Muscle of back (tissue), 11 donors: ENCODE measurements around the gene ITGB4. TPM values are rescaled to one million over a fixed set of nuclear protein-coding genes. Genes with fewer than 3 reads are reported as not detected.
A peak's percentile ranks its signal among the peaks of the same experiment; 100 is the strongest.

Source experiments
- DNase-seq, 3 donors: peaks; one replicate each; pipeline versions ENCODE4 v3.0.0 to v3.0.0-alpha.2; 2013
- polyA plus RNA-seq, 10 donors: library from polyadenylated mRNA; unstranded; fragments of 120-200 nt; gene quantifications; one replicate each; pipeline ENCODE4 v1.2.1, GENCODE V29; 2013; ENCODE audit not compliant: insufficient read length in 10 of 10

The ITGB4 gene
- polyA plus RNA-seq, 10 donors: 3.2 to 17.2 (median 5.4) TPM

- DNase-seq: no peak
Observed at GRCh38 chr17:75731086-75731715, 9.9 kb downstream of the ITGB4 start.

GRCh38 chr17:75731716-75732498, 10.6 kb downstream of the ITGB4 start:
- no peak for DNase-seq

- no peak for DNase-seq
Observed at GRCh38 chr17:75733471-75733870, 12.2 kb downstream of the ITGB4 start.

- DNase-seq: no peak
Observed at GRCh38 chr17:75734674-75735294, 13.5 kb downstream of the ITGB4 start.

- DNase-seq: no peak
Observed at GRCh38 chr17:75736173-75736835, 15.0 kb downstream of the ITGB4 start.

GRCh38 chr17:75737133-75737962, 16.1 kb downstream of the ITGB4 start:
- DNase-seq: no peak

GRCh38 chr17:75738218-75738802, 17.1 kb downstream of the ITGB4 start:
- DNase-seq: no peak

GRCh38 chr17:75739174-75739573, 17.9 kb downstream of the ITGB4 start:
- no peak for DNase-seq

- no peak for DNase-seq
Observed at GRCh38 chr17:75739801-75740200, 18.5 kb downstream of the ITGB4 start.

GRCh38 chr17:75740215-75740614, 19.0 kb downstream of the ITGB4 start:
- no peak for DNase-seq

- DNase-seq: no peak
Observed at GRCh38 chr17:75740631-75741077, 19.4 kb downstream of the ITGB4 start.

GRCh38 chr17:75742337-75742736, 21.1 kb downstream of the ITGB4 start:
- DNase-seq: no peak

- DNase-seq: no peak
Observed at GRCh38 chr17:75743625-75744206, 22.5 kb downstream of the ITGB4 start.

GRCh38 chr17:75748706-75749105, 27.4 kb downstream of the ITGB4 start:
- no peak for DNase-seq

GRCh38 chr17:75749545-75750389, 28.5 kb downstream of the ITGB4 start:
- DNase-seq: peak; percentile 54 to 80 (median 79)

GRCh38 chr17:75750661-75751423, 29.6 kb downstream of the ITGB4 start:
- DNase-seq: no peak

- DNase-seq: no peak
Observed at GRCh38 chr17:75751676-75752404, 30.6 kb downstream of the ITGB4 start.

GRCh38 chr17:75752405-75752709, 31.1 kb downstream of the ITGB4 start:
- no peak for DNase-seq
